Thyroid gland (tissue), 4 donors: ENCODE data around the gene LKAAEAR1.

Source experiments
- POLR2A ChIP-seq, 2 donors: fragments of 450-650 bp; IDR thresholded peaks; one replicate each; pipeline ENCODE4 v1.6.1; 2017; ENCODE audit warnings: antibody characterized with exemption in 2 of 2, mild to moderate bottlenecking in 2 of 2, moderate library complexity in 1 of 2
- TF ChIP-seq, protein P1 (sequence below), 6 experiments: fragments of 200-600 bp in 3 of 6; fragments of 450-650 bp in 3 of 6; sonication (generic) in 3 of 6; IDR thresholded peaks; one replicate each; pipeline ENCODE4 v1.5.1; 2016 to 2019; ENCODE audit warnings: antibody characterized with exemption in 6 of 6, mild to moderate bottlenecking in 2 of 6, inconsistent platforms in 1 of 6, moderate library complexity in 1 of 6

DNA sequence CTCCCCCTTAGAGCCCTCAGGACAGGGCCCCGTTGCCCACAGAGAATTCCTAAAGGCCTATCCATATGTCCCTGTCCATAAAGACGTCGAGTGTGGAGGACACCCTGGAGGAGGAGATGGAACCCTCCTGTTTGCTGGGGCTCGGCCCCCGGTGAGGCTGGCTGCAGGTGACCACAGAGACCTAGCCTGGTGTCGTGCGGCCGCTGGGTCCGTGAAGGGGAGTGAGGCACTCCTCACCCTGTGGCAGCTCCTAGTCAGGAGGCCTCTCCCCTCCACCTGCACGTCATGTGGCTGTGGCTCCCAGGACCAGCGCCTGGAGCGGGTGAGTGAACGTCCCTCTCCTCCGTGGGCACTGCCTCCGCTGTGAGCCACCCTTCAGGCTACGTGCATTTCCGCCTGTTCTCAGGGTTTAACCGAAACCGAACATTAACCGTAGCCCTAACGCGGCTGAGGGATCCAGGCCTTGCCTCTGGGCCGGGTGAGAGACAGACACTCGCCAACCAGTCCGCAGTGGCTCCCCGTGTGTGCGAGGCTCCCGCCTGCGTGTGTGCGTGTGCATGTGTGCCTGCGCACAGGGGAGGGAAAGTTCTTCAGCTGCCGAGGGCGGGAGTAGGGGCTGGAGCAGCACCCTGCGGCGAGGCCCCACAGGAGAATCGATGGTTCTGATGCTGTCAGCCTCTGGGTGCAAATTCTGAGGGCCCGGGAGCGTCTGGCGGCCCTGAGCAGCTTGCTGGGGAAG lies 27.1 kb downstream of the LKAAEAR1 start:
- TF ChIP-seq, protein P1, sequence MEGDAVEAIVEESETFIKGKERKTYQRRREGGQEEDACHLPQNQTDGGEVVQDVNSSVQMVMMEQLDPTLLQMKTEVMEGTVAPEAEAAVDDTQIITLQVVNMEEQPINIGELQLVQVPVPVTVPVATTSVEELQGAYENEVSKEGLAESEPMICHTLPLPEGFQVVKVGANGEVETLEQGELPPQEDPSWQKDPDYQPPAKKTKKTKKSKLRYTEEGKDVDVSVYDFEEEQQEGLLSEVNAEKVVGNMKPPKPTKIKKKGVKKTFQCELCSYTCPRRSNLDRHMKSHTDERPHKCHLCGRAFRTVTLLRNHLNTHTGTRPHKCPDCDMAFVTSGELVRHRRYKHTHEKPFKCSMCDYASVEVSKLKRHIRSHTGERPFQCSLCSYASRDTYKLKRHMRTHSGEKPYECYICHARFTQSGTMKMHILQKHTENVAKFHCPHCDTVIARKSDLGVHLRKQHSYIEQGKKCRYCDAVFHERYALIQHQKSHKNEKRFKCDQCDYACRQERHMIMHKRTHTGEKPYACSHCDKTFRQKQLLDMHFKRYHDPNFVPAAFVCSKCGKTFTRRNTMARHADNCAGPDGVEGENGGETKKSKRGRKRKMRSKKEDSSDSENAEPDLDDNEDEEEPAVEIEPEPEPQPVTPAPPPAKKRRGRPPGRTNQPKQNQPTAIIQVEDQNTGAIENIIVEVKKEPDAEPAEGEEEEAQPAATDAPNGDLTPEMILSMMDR (IDR thresholded peaks at IDR 0.05): no peak
- TF ChIP-seq POLR2A (IDR thresholded peaks at IDR 0.05): no peak
